ENCODE measurements around the gene GMFB. TPM values are rescaled to one million over a fixed set of nuclear protein-coding genes. Genes with fewer than 3 reads are reported as not detected.

GMFB gene
- total RNA-seq, 1 experiment from 2014 or later = 79.2 TPM

GRCh38 chr14:54446161-54446693, 42.6 kb downstream of the GMFB start:
- H2BK120ac ChIP-seq (ENCODE audit: low read depth, low read length, poor library complexity, severe bottlenecking) = no peak overlapping the region
- H3K27me3 ChIP-seq (ENCODE audit: insufficient read depth, low read length) = no peaks in the 10 kb centered on the region; the same call in 1 of the 2 replicates
- H3K79me1 ChIP-seq (ENCODE audit: insufficient read depth, low read depth, low read length, poor library complexity, severe bottlenecking) = no peaks in the 10 kb centered on the region
- H3K9me3 ChIP-seq (ENCODE audit: control insufficient read depth, low read depth, low read length) = no peaks in the 10 kb centered on the region
- H4K91ac ChIP-seq (ENCODE audit: insufficient read length, low read depth, low read length) = no peak overlapping the region
- H2BK5ac ChIP-seq (ENCODE audit: insufficient read length, low read length) = no peak overlapping the region
- no peaks in the 10 kb centered on the region; the same call in 1 of the 2 replicates for H3K4me1 ChIP-seq (ENCODE audit: insufficient read depth, low read length)
- no peak overlapping the region for H3K27ac ChIP-seq (ENCODE audit: insufficient read length, low read depth, low read length)
- no peak overlapping the region for H3T11ph ChIP-seq (ENCODE audit: low read length)
- no peak overlapping the region for H2AK5ac ChIP-seq (ENCODE audit: insufficient read length, low read length)
- H3K23me2 ChIP-seq (ENCODE audit: insufficient read length, low read depth, low read length, poor library complexity, severe bottlenecking) = no peaks in the 10 kb centered on the region
- no peak overlapping the region for H4K8ac ChIP-seq (replicated peaks; ENCODE audit: insufficient read length, low read depth, low read length)
- Mint-ChIP-seq H3K4me1 (peaks cover 9 to 14% of the 10 kb centered on the region in 2 experiments), H3K4me3 (no peak overlapping the region), H3K9me3 (no peaks in the 10 kb centered on the region), H3K27ac (no peak overlapping the region), H3K27me3 (ENCODE audit: low read depth) (no peaks in the 10 kb centered on the region), H3K36me3 (ENCODE audit: insufficient read depth in 1 of 3, low read depth in 3 of 3) (peaks cover 0 to 2% (median 0%) of the 10 kb centered on the region in 3 experiments; a peak in 1 of 7 replicates)
- no peak for DNase-seq
- H4K5ac ChIP-seq (ENCODE audit: insufficient read length, low read depth, low read length) = no peak overlapping the region
- WGBS (ENCODE audit: extremely low coverage, insufficient read length, low lambda C conversion rate) = no CpG with 5 or more reads among the region's 5 CpGs
- no peak overlapping the region for H3K14ac ChIP-seq (ENCODE audit: insufficient read depth, low read length)
- H3K9ac ChIP-seq (ENCODE audit: extremely low read depth, insufficient read length, low read length) = no peak overlapping the region
- H2BK12ac ChIP-seq (ENCODE audit: insufficient read length, low read depth, low read length) = no peak overlapping the region
- H2BK15ac ChIP-seq (ENCODE audit: low read depth, low read length) = no peak overlapping the region
- H4K20me1 ChIP-seq (ENCODE audit: control insufficient read depth, insufficient read depth, insufficient read length) = no peaks in the 10 kb centered on the region
- H3K56ac ChIP-seq (ENCODE audit: insufficient read length, low read depth, low read length) = no peak overlapping the region
- no peaks in the 10 kb centered on the region for H3K79me2 ChIP-seq (ENCODE audit: insufficient read depth, low read length)
- no peak overlapping the region for H3K23ac ChIP-seq (ENCODE audit: insufficient read length, low read depth, low read length)
- H2BK20ac ChIP-seq (ENCODE audit: low read depth, low read length, poor library complexity, severe bottlenecking) = no peak overlapping the region
- no peak overlapping the region for H3K4ac ChIP-seq (ENCODE audit: low read depth, low read length)
- no peak overlapping the region for H3K18ac ChIP-seq (ENCODE audit: insufficient read length, low read depth, low read length)
- H2AFZ ChIP-seq (ENCODE audit: low read length) = no peak overlapping the region
- TF ChIP-seq CTCF (conservative IDR thresholded peaks at IDR 0.05) = no peak
- H3K4me2 ChIP-seq (ENCODE audit: insufficient read depth, insufficient read length, low read length) = no peak overlapping the region
